HG02970 (cell line): ENCODE results near the gene ELOB.
A peak's percentile ranks its signal among the peaks of the same experiment; 100 is the strongest.

ENCODE experiments used
- ATAC-seq: cut with Tn5 transposase; IDR thresholded peaks from one replicate; pipeline ENCODE4 v1.9.1; 2021; ENCODE audit warnings: mild to moderate bottlenecking, moderate library complexity, moderate number of reproducible peaks; ENCODE audit not compliant: unreplicated experiment, low FRiP score

Gene ELOB

DNA sequence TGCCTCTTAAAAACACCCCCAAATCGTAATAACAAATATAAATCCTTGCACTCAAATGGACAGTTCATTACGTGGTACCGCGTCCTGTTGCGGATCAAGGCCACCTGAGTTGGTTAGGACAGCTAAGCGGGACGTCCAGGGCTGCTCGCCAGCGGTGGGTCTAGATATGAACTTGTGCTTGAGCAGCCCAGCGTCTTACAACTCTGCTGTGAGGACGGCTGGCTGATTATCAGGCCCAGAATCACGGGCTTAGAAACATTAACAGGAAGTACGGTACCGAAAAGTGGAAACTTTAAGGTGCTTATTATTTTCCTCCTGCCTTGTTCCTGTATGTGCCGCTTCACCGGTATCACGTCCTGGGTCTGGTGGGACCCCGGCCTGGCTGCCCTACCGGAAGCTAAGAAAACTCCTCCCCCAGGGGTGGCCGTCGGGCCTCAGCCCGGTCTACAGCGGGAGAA, 25.5 kb downstream of the ELOB start:
- peak; percentile 21 for ATAC-seq

GRCh38 chr16:2749936-2750335, 27.1 kb downstream of the ELOB start:
- ATAC-seq = no peak

DNA sequence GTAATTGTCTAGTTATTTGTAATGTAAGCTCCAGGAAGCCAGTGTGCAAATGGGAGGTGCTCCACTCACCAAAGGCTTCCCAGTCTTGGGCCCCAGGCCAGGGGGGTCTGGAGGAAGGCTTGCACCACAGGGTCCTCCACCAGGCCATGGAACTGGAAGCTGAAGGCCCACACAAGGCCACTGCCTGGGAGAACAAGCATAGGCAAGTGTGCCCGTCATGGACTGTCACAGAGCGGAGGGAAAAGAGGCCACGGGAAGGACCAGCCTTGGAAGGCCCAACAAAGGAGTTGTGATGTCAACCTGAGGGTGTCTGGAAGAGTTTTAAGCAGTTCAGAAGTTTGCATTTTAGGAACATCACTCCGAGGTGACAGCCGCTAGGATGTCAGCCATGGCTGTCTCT, 27.6 kb downstream of the ELOB start:
- no peak for ATAC-seq

GRCh38 chr16:2748757-2749455, 28.2 kb downstream of the ELOB start:
- ATAC-seq = no peak

DNA sequence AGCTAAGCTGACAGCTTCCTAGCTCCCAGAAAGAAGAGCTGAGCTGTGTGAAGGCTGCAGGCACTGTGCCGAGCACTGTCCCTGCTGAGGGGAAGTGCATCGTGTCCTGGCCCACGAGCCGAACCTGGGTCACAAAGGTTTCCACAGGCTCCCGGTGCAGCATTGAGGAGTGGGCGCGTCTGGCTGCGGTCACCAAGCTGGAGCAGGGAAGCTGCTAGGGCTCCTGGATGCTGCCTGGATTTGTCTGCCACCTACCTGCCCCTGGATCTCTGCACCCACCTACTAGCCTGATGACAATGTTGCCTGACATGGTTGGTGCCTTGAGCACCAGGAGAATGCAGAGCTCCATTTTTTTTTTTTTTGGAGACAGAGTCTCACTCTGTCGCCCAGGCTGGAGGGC, 31.1 kb downstream of the ELOB start:
- ATAC-seq = no peak

- no peak for ATAC-seq
Observed at GRCh38 chr16:2745116-2745890, 31.8 kb downstream of the ELOB start.

DNA sequence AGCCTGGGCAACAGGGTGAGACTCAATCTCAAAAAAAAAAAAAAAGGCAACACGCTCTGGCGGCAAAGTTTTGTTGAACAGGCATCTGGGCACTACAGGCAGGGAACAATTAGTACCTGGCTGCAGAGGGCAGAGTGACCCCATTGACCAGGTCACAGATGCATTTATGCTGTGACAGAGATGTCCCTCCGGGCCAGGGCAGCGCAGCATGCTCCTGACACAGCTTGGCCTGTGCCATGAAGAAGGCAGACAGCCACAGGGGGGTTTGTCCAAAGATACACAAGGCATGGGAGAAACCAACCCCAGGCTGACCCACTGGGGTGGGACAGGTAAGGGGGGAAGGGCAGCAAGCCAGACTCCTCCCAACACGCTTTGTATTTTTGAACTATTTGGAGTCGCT, 32.4 kb downstream of the ELOB start:
- ATAC-seq = no peak

- ATAC-seq = no peak
Observed at GRCh38 chr16:2743007-2743810, 33.9 kb downstream of the ELOB start.

DNA sequence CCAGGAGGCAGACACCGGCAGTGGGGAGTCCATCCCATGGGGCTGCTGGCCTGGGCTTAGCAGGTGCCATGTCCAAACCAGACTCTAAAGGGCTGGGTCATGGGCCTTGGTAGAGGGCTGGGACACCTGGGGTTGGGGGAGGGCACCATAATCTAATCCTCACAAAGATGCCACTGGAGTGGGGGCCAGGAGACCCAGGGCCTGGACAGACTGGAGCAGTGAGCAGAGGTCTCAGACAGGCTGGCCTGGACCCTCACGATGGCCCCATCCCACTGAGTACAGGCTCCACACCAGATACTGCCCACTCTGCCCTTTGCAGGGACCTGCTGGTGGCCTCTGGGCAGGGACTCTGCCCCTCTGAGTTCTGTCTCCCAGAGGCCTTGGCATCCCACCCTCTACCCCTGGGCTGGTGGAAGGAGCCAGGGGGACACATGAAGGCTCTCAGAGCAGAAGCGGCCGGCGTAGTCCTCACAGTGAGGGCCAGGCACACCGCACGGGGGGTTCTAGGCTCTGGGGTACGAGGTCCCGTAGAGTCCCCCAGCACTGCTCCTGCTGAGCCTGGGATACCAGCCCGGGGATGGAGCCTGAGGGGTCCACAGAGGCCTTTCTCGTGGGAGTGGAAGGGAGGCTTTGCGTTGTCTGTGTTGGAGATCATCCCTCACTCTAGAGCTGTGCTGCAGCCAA, 34.6 kb downstream of the ELOB start:
- no peak for ATAC-seq

GRCh38 chr16:2741168-2741567, 35.9 kb downstream of the ELOB start:
- no peak for ATAC-seq

DNA sequence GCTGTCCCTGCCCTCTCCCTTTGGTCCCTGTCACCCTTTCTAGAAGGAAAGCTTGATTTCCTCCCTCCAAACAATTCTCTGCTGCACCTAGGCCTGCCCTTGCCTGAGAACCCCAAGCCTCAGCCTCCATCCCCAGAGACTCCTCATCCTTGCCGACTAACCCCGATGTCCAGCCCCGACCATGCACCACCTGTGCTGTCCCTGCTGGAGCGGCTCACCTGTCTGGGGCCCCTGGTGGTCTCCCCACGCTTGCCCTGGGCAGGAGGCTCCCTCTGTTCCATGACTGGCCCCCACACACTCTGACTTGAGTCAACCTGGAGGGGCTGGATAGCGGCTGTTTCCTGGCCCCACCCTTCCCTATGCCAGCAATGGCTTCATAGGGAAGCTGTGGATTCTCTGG, 36.6 kb downstream of the ELOB start:
- no peak for ATAC-seq

GRCh38 chr16:2739625-2740430, 37.3 kb downstream of the ELOB start:
- no peak for ATAC-seq

- ATAC-seq = no peak
Observed at GRCh38 chr16:2738615-2739014, 38.5 kb downstream of the ELOB start.

DNA sequence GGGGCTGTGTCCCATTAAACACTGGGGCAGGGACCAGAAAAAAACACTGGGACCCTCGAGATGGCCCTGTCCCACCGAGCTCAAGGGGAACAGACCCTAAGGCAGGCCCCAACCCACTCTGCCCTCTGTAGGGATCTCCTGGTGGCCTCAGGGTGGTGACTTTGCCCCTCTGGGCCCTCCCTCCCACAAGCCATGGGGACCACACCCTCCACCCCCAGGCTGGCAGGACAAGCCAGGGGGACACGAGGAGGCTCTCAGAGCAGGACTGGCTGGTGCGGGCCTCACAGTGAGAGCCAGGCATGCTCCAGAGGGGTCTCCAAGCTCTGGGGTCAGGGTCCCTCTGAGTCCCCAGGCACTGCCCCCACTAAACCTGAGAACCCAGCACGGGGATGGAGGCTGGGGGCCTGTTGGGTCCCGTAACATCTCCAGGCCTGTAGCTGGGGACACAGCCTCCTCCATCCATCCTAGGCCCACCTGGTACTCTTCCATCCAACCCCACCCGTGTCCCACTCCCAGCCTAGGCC, 39.1 kb downstream of the ELOB start:
- ATAC-seq = no peak

DNA sequence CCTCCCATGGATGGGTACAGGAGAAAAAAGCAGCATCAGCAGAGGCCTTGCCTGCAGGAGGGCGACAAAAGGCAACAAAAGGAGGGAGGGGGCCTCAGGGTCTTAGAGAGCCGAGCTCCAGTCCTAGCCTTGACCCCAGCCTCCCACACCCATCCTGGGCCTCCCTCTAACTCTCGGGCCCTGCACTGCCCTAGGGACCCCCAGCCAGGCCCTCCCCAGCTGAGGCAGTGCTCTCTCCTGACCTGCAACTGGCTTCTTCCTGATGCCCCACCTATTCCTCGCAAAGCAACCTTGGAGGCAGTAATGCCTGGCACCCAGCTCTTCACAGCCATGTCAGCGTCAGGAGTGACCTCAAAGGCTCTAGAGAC, 39.9 kb downstream of the ELOB start:
- no peak for ATAC-seq

DNA sequence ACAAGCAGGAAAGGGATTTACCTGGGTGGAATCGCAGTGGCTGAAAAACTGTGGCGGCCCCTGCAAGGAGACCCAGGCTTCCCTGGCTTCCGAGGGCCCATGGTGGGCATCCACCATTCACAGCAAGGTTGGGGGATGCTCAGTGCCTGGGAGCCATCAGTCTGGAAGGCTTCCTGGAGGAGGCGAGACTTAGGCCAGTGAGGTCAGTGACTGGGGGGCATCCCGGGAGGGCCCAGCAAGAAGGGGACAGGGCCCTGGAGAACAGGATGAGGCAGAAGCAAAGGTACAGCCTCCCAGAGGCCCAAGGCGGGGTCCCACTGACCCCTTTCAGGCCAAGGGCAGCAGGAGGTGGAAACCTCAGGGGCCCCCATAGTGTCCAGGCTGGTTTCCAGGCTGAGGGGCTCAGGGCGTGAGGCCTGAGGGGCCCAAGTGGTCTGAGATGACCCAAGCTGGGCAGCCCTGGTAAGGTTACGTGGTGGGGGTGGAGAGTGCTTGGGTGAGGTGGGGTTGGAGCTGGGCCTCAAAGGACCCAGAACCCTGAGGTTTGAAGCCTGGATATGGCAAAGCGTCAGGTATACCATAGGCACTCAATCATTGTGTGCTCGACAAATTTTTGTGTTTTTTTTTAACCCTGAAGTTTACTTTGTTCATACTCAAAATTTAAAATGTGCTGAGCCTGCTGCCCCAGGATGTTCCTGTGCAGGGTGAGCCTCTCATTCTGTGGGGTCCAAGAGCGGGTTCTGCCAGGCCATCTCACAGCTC, 40.4 kb downstream of the ELOB start:
- ATAC-seq = no peak

- ATAC-seq = no peak
Observed at GRCh38 chr16:2734844-2735515, 42.1 kb downstream of the ELOB start.

DNA sequence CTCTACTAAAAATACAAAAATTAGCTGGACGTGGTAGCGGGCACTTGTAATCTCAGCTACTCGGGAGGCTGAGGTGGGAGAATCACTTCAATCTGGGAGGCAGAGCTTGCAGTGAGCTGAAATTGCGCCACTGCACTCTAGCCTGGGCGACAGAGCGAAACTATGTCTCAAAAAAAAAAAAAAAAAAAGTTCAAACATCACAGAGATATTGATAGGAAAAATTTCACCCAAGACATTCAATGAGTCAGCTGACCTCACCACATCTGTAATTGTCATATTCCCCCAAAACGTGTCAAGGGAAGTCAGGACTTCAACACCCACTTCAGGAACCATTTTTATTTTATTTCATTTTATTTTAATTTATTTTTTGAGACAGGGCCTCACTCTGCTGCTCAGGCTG, 49.0 kb downstream of the ELOB start:
- no peak for ATAC-seq
